Endothelial cell of hepatic sinusoid (primary cell): Measurements from ENCODE around the gene GSN.

ENCODE experiments used
- in situ Hi-C: cut with HindIII; loops from 2 replicates; pipeline ENCODE4 v1.10.0; 2017; ENCODE audit warnings: low sequenced_read_pairs

GSN gene

GRCh38 chr9:121267689-121268597, at the start of gene GSN:
Gene GSN, plus strand, starts transcription at chr9:121268162. Its CDS starts 33,810 bp downstream, at chr9:121301972.
- in situ Hi-C loops = loop anchor here (5.0 kb wide), 1 partner anchor 41 kb away; no protein-coding TSS in a partner anchor

GRCh38 chr9:121218357-121219027, 49.5 kb upstream of the GSN start:
- in situ Hi-C loops = no loop called here

- in situ Hi-C loops = no loop called here
These were observed 48.4 kb upstream of the GSN start for GRCh38 chr9:121219530-121219929.

GRCh38 chr9:121220996-121221663, 46.8 kb upstream of the GSN start:
- in situ Hi-C loops = no loop called here

GRCh38 chr9:121221664-121222055, 46.3 kb upstream of the GSN start:
- in situ Hi-C loops = no loop called here

GRCh38 chr9:121222524-121223171, 45.3 kb upstream of the GSN start:
- in situ Hi-C loops = no loop called here

- in situ Hi-C loops = loop anchor here (5.0 kb wide), 1 partner anchor 42 kb away; the partner anchor contains the start of gene GSN
These were observed 42.7 kb upstream of the GSN start for GRCh38 chr9:121225240-121225639.

- in situ Hi-C loops = loop anchor here (5.0 kb wide), 1 partner anchor 41 kb away; the partner anchor contains the start of gene GSN
These were observed 41.8 kb upstream of the GSN start for GRCh38 chr9:121226175-121226574.

- in situ Hi-C loops = loop anchor here (5.0 kb wide), 1 partner anchor 39 kb away; the partner anchor contains the start of gene GSN
These were observed 40.1 kb upstream of the GSN start for GRCh38 chr9:121227862-121228261.

GRCh38 chr9:121230256-121230655, 37.7 kb upstream of the GSN start:
- in situ Hi-C loops = loop anchor here (10.0 kb wide), 1 partner anchor 175 kb away; no protein-coding TSS in a partner anchor

- in situ Hi-C loops = loop anchor here (10.0 kb wide), 1 partner anchor 173 kb away; no protein-coding TSS in a partner anchor
These were observed 35.7 kb upstream of the GSN start for GRCh38 chr9:121232251-121232650.

GRCh38 chr9:121233906-121234831, 33.8 kb upstream of the GSN start:
- in situ Hi-C loops = loop anchor here (10.0 kb wide), 1 partner anchor 171 kb away; no protein-coding TSS in a partner anchor

GRCh38 chr9:121234832-121235161, 33.2 kb upstream of the GSN start:
- in situ Hi-C loops = loop anchor here (10.0 kb wide), 1 partner anchor 170 kb away; no protein-coding TSS in a partner anchor

- in situ Hi-C loops = loop anchor here (10.0 kb wide), 1 partner anchor 169 kb away; no protein-coding TSS in a partner anchor
These were observed 32.5 kb upstream of the GSN start for GRCh38 chr9:121235512-121235911.

- in situ Hi-C loops = loop anchor here (10.0 kb wide), 1 partner anchor 167 kb away; no protein-coding TSS in a partner anchor
These were observed 30.0 kb upstream of the GSN start for GRCh38 chr9:121237916-121238315.

GRCh38 chr9:121239071-121239470, 28.9 kb upstream of the GSN start:
- in situ Hi-C loops = loop anchor here (10.0 kb wide), 1 partner anchor 166 kb away; no protein-coding TSS in a partner anchor

GRCh38 chr9:121239851-121240250, 28.1 kb upstream of the GSN start:
- in situ Hi-C loops = loop anchor here (10.0 kb wide), 1 partner anchor 165 kb away; no protein-coding TSS in a partner anchor

- in situ Hi-C loops = no loop called here
These were observed 27.4 kb upstream of the GSN start for GRCh38 chr9:121240472-121241135.
